T-cell (primary cell): Measurements from ENCODE around the gene KRT26. TPM values are rescaled to one million over a fixed set of nuclear protein-coding genes. Genes with fewer than 3 reads are reported as not detected.
A peak's percentile ranks its signal among the peaks of the same experiment; 100 is the strongest.
"Not testable (repeated sequence)": the region's sequence is repeated elsewhere in the genome, so short reads cannot be mapped to it uniquely, and the experiment has no call there.

Experiments used
- ATAC-seq, 4 experiments: fragments of 200-7000 bp in 3 of 4; fragments of 150-1000 bp in 1 of 4; cut with Tn5 transposase; replicated peaks in 1 of 4; 1 replicate in 3 of 4; 2 replicates in 1 of 4; pipeline ENCODE4 v1.10.0; 2021; ENCODE audit warnings: moderate library complexity in 3 of 4, mild to moderate bottlenecking in 2 of 4, moderate number of reproducible peaks in 1 of 4
- CTCF ChIA-PET, 2 donors: fragments of 300-600 bp; sonication (Branson Sonifier 250); formaldehyde crosslinking; loops; one replicate each; lab custom pipeline; 2022; ENCODE audit warnings: antibody characterized with exemption in 2 of 2; lab: Charles Lee
- POLR2A ChIA-PET, 2 donors: fragments of 300-600 bp; sonication (Branson Sonifier 250); formaldehyde crosslinking; loops; one replicate each; lab custom pipeline; 2022; ENCODE audit warnings: antibody characterized with exemption in 2 of 2; lab: Charles Lee
- DNase-seq, 35 experiments: peaks; one replicate each; pipeline versions ENCODE4 v3.0.0 to v3.0.0-alpha.2; 2013 to 2023
- H3K27ac ChIP-seq: one replicate; pipeline ENCODE4 v1.5.1; 2013; ENCODE audit warnings: low read length
- H3K27me3 ChIP-seq, 2 experiments: replicated peaks in 1 of 2; 1 replicate in 1 of 2; 2 replicates in 1 of 2; pipeline versions ENCODE4 v1.6.1 to v1.7.0; 2013; ENCODE audit warnings: low read length in 1 of 2, mixed read lengths in 1 of 2; ENCODE audit not compliant: control insufficient read depth in 2 of 2, insufficient read depth in 2 of 2; ENCODE audit errors: extremely low read depth in 1 of 2
- H3K36me3 ChIP-seq, 2 donors: 1 replicate in 1 of 2; 2 replicates in 1 of 2; pipeline versions ENCODE4 v1.6.1 to v1.7.0; 2013; ENCODE audit warnings: low read length in 1 of 2; ENCODE audit not compliant: control insufficient read depth in 2 of 2, insufficient read depth in 1 of 2; ENCODE audit errors: extremely low read depth in 1 of 2
- H3K4me1 ChIP-seq, 2 experiments: 1 replicate in 1 of 2; 2 replicates in 1 of 2; pipeline versions ENCODE4 v1.6.1 to v1.7.0; 2013; ENCODE audit warnings: low read length in 2 of 2, mixed read lengths in 1 of 2; ENCODE audit not compliant: insufficient read depth in 2 of 2, control insufficient read depth in 1 of 2; ENCODE audit errors: extremely low read depth in 1 of 2
- H3K4me3 ChIP-seq, 2 donors: 1 replicate in 1 of 2; 2 replicates in 1 of 2; pipeline versions ENCODE4 v1.5.1 to v1.7.0; 2013; ENCODE audit warnings: mild to moderate bottlenecking in 2 of 2, low read length in 1 of 2, moderate library complexity in 1 of 2; ENCODE audit not compliant: control insufficient read depth in 1 of 2; ENCODE audit errors: extremely low read depth in 1 of 2
- H3K9me3 ChIP-seq: 2 replicates; pipeline ENCODE4 v1.7.0; 2013
- H3K27ac Mint-ChIP-seq, 2 donors: one replicate each; pipeline ENCODE4 v1.8.0; 2020 to 2021; ENCODE audit warnings: mild to moderate bottlenecking in 2 of 2, mixed read lengths in 2 of 2
- H3K27me3 Mint-ChIP-seq, 2 donors: one replicate each; pipeline ENCODE4 v1.8.0; 2021 to 2022; ENCODE audit warnings: mixed read lengths in 2 of 2
- H3K36me3 Mint-ChIP-seq: one replicate; pipeline ENCODE4 v1.8.0; 2021; ENCODE audit warnings: mixed read lengths
- H3K4me1 Mint-ChIP-seq, 3 donors: one replicate each; pipeline ENCODE4 v1.8.0; 2020 to 2022; ENCODE audit warnings: mixed read lengths in 3 of 3, mild to moderate bottlenecking in 1 of 3
- H3K4me3 Mint-ChIP-seq, 3 donors: one replicate each; pipeline ENCODE4 v1.8.0; 2020 to 2022; ENCODE audit warnings: mild to moderate bottlenecking in 3 of 3, mixed read lengths in 3 of 3, moderate library complexity in 3 of 3
- H3K9me3 Mint-ChIP-seq, 3 donors: one replicate each; pipeline ENCODE4 v1.8.0; 2020 to 2022; ENCODE audit warnings: mixed read lengths in 3 of 3
- WGBS: methylation state at CpG from one replicate; pipeline ENCODE4 v1.1.5; 2013; ENCODE audit warnings: missing lambda C conversion rate; ENCODE audit not compliant: insufficient coverage; 5-methylcytosine and 5-hydroxymethylcytosine counted together
- total RNA-seq, 35 experiments: library from RNA in 6 of 35; stranded (reverse) in 6 of 35; fragments of 120-200 nt in 1 of 35; gene quantifications; one replicate each; pipeline versions ENCODE4 v1.2.1 to v1.2.4 and lab custom pipeline; 2013 to 2026

Gene KRT26
- total RNA-seq, 5 donors from 2014 or later (not counting 1 experiment from before 2014, with no cell fraction given) = not detected

DNA sequence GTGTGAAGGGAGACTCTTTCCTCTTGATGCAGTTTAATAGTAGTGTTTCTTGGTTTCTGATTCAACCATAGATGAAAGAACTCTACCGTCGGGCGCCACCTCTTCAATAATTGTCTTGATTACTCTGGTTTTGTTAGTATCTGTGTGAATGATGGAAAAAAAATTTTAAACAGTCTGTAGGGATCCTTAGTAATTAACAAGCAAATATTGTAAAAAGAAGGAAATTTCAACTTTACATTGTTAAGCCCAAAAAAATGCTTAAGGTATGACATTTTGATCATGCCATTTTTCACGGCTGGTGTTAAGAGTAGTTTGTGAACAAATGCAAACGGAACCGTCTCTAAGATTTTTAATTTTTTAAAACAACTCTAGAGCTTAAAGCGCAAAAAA is 46.3 kb upstream of the KRT26 start:
- Histone ChIP-seq H3K9me3 (no peaks in the 10 kb centered on the region), H3K27ac (peak overlapping the region; percentile 76), H3K4me1 (peaks cover 6 to 10% of the 10 kb centered on the region in 2 experiments), H3K36me3 (peaks cover 0 to 10% of the 10 kb centered on the region in 2 donors), H3K4me3 (peak overlapping the region; percentile 71 to 76), H3K27me3 (peaks cover 0 to 4% of the 10 kb centered on the region in 2 experiments)
- peak overlapping the region; percentile 95 to 96 for H3K27ac Mint-ChIP-seq
- no CpG with 5 or more reads among the region's 7 CpGs for WGBS
- ATAC-seq (peak in 1 of 4 experiments; percentile 1), DNase-seq (no peak)
- H3K4me3 Mint-ChIP-seq = peak overlapping the region; percentile 92 to 94 (median 94)
- peaks cover 20 to 31% (median 27%) of the 10 kb centered on the region in 3 donors for H3K4me1 Mint-ChIP-seq
- H3K27me3 Mint-ChIP-seq = peaks cover 13 to 19% of the 10 kb centered on the region in 2 donors
- CTCF ChIA-PET = interaction anchor here in 1 of 2 donors (0.7 to 2.2 kb wide), 6 partner anchors 9 to 871 kb away, joined by 3 to 13 read pairs (median 7); partner anchors contain the start of gene EIF1
- POLR2A ChIA-PET = interaction anchor here (0.6 to 1.5 kb wide), 10 partner anchors 172 to 972 kb away, joined by 3 to 11 read pairs (median 4); partner anchors contain the start of genes EIF1 (in 2 of the 2) and TOP2A (in 1 of the 2)
- peaks cover 0 to 6% (median 0%) of the 10 kb centered on the region in 3 donors for H3K9me3 Mint-ChIP-seq
- peaks cover 32% of the 10 kb centered on the region for H3K36me3 Mint-ChIP-seq

DNA sequence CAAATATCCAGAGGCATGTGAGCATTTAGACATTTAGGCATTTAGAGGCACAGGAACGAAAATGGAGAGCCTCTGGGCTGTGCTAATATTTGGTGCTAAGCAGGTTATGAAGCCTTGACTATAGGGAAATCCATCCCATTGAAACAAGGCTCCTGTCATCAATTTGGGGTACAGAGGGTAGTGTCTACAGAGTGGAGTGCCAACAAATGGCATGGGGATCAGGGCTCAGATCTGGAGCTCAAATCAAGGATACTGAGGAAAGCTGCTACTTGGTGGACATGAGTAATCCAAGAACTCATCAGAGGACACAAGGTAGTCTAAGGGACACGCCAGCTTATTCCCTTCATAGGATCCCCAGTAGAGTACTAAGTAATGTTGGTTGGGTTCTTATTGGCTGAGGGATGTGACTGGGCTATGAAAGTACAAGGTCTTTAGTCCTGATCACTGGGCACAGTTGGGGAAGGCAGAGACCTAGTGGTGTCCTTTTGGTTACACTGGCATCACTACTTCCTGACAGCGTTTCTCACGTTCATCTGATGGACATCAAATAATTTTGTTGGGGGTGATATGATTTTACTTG is 45.2 kb upstream of the KRT26 start:
- no peaks in the 10 kb centered on the region for H3K9me3 ChIP-seq
- peak overlapping the region; percentile 49 to 59 (median 56) for H3K4me3 Mint-ChIP-seq
- peaks cover 0 to 7% of the 10 kb centered on the region in 2 donors for H3K36me3 ChIP-seq
- H3K27ac ChIP-seq = no peak overlapping the region
- H3K27me3 ChIP-seq = peaks cover 2 to 5% of the 10 kb centered on the region in 2 experiments
- DNase-seq (no peak), ATAC-seq (no peak)
- 100% methylated on average over 1 of the region's 4 CpGs for WGBS
- ChIA-PET POLR2A (interaction anchor here in 1 of 2 donors (0.5 kb wide), 1 partner anchor 855 kb away, joined by 3 read pairs; no protein-coding TSS in a partner anchor), CTCF (no interaction called here)
- no peak overlapping the region for H3K27ac Mint-ChIP-seq
- peaks cover 22 to 28% of the 10 kb centered on the region in 2 donors for H3K27me3 Mint-ChIP-seq
- H3K4me1 ChIP-seq = peaks cover 6 to 10% of the 10 kb centered on the region in 2 experiments
- H3K4me3 ChIP-seq = no peak overlapping the region
- H3K36me3 Mint-ChIP-seq = peaks cover 28% of the 10 kb centered on the region
- peaks cover 0 to 6% (median 0%) of the 10 kb centered on the region in 3 donors for H3K9me3 Mint-ChIP-seq
- peaks cover 20 to 31% (median 27%) of the 10 kb centered on the region in 3 donors for H3K4me1 Mint-ChIP-seq

DNA sequence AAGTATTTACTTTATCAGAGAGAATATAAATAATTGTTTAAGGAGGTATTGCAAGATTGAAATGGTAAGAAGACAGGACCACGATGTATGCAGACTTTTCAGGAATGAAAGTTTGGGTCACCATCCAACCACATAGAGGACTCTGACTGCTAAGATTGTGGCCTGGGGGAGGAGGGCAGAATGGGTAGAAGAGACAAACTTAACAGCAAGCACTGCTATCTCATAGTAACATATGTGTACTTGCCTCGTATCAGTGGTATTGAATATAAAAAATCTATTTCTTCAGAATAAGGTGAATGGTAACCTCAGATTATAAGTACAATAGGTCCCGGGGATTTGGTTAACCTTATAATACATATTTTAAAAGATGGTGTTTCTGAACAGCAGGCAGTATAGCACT is 44.6 kb upstream of the KRT26 start:
- peaks cover 28 to 34% of the 10 kb centered on the region in 2 donors for H3K27me3 Mint-ChIP-seq
- H3K4me3 Mint-ChIP-seq = peak overlapping the region in 2 of 3 donors; percentile 49 to 59
- H3K27ac Mint-ChIP-seq = no peak overlapping the region
- H3K27me3 ChIP-seq = peaks cover 2 to 4% of the 10 kb centered on the region in 2 experiments
- H3K9me3 Mint-ChIP-seq = peaks cover 0 to 6% (median 0%) of the 10 kb centered on the region in 3 donors
- DNase-seq = no peak
- peaks cover 0 to 6% of the 10 kb centered on the region in 2 donors for H3K36me3 ChIP-seq
- peaks cover 26% of the 10 kb centered on the region for H3K36me3 Mint-ChIP-seq
- no peak overlapping the region for H3K4me3 ChIP-seq
- POLR2A ChIA-PET = interaction anchor here (0.5 to 0.7 kb wide), 2 partner anchors 856 to 874 kb away, joined by 3 to 11 read pairs; no protein-coding TSS in a partner anchor
- H3K4me1 ChIP-seq = peaks cover 6 to 10% of the 10 kb centered on the region in 2 experiments
- peaks cover 20 to 31% (median 27%) of the 10 kb centered on the region in 3 donors for H3K4me1 Mint-ChIP-seq
- WGBS = no CpG with 5 or more reads among the region's 3 CpGs
- no peaks in the 10 kb centered on the region for H3K9me3 ChIP-seq
- no peak for ATAC-seq
- CTCF ChIA-PET = interaction anchor here (0.6 to 0.7 kb wide), 2 partner anchors 191 to 832 kb away, joined by 3 to 4 read pairs; no protein-coding TSS in a partner anchor
- H3K27ac ChIP-seq = no peak overlapping the region

DNA sequence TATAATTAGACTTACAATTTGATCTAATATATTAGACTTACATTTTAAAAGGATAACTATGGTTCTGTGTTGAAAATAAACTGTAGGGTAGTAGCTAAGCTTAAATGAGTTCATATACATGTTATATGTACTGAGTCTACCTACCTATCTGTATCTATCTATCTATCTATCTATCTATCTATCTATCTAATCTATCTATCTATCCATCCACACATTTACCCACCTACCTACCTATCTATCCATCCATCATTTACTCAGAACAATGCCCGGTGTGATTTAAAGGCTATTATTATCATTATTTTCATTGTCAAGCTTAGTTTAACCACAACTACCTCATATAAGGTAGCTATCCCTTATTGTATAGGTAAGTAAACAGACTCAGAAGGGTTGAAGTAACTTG is 43.4 kb upstream of the KRT26 start:
- Histone ChIP-seq H3K27ac (no peak overlapping the region), H3K4me1 (peaks cover 6 to 10% of the 10 kb centered on the region in 2 experiments), H3K27me3 (peaks cover 2 to 4% of the 10 kb centered on the region in 2 experiments), H3K9me3 (no peaks in the 10 kb centered on the region), H3K36me3 (peaks cover 0 to 6% of the 10 kb centered on the region in 2 donors), H3K4me3 (no peak overlapping the region)
- H3K9me3 Mint-ChIP-seq = peaks cover 0 to 5% (median 0%) of the 10 kb centered on the region in 3 donors
- POLR2A ChIA-PET = interaction anchor here in 1 of 2 donors (0.8 kb wide), 1 partner anchor 873 kb away, joined by 6 read pairs; no protein-coding TSS in a partner anchor
- peaks cover 24% of the 10 kb centered on the region for H3K36me3 Mint-ChIP-seq
- ATAC-seq (no peak), DNase-seq (no peak)
- H3K4me1 Mint-ChIP-seq = peaks cover 20 to 29% (median 25%) of the 10 kb centered on the region in 3 donors
- CTCF ChIA-PET = interaction anchor here in 1 of 2 donors (1.2 kb wide), 1 partner anchor 848 kb away, joined by 4 read pairs; no protein-coding TSS in a partner anchor
- no peak overlapping the region for H3K27ac Mint-ChIP-seq
- no peak overlapping the region for H3K4me3 Mint-ChIP-seq
- no CpG with 5 or more reads among the region's 1 CpG for WGBS
- peaks cover 36 to 41% of the 10 kb centered on the region in 2 donors for H3K27me3 Mint-ChIP-seq

DNA sequence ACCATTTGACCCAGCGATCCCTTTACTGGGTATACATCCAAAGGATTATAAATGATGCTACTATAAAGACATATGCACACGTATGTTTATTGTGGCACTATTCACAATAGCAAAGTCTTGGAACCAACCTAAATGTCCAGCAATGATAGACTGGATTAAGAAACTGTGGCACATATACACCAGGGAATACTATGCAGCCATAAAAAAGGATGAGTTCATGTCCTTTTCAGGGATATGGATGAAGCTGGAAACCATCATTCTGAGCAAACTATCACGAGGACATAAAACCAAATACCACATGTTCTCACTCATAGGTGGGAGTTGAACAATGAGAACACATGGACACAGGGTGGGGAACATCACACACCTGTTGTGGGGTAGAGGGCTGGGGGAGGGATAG is 42.7 kb upstream of the KRT26 start:
- H3K4me1 ChIP-seq, H3K27ac ChIP-seq, H3K27me3 ChIP-seq, H3K9me3 Mint-ChIP-seq, POLR2A ChIA-PET, DNase-seq, H3K9me3 ChIP-seq, H3K27ac Mint-ChIP-seq, H3K4me3 Mint-ChIP-seq, ATAC-seq, H3K36me3 ChIP-seq, H3K4me3 ChIP-seq: not testable (repeated sequence)
- WGBS = no CpG with 5 or more reads among the region's 3 CpGs
- CTCF ChIA-PET = interaction anchor here in 1 of 2 donors (1.2 kb wide), 1 partner anchor 848 kb away, joined by 4 read pairs; no protein-coding TSS in a partner anchor
- H3K4me1 Mint-ChIP-seq = peaks cover 14 to 22% (median 18%) of the 10 kb centered on the region in 3 donors
- H3K27me3 Mint-ChIP-seq = peaks cover 44 to 48% of the 10 kb centered on the region in 2 donors
- H3K36me3 Mint-ChIP-seq = peaks cover 20% of the 10 kb centered on the region

DNA sequence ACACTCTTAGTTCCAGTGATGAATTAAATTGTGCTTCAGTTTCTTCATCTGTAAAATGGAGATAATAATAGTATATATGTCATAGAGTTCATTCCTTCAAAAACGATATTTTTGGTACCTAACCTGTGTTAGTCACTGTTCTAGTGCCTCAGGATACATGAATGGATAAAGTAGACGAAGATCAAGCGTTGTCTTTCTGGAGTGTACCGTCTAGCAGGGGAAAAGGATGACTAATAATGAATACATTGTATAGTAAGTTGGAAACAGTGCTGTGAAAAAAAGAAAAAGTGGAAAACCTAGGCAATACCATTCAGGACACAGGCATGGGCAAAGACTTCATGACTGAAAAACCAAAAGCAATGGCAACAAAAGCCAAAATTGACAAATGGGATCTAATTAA is 41.8 kb upstream of the KRT26 start:
- peaks cover 2 to 4% of the 10 kb centered on the region in 2 experiments for H3K27me3 ChIP-seq
- peaks cover 46 to 54% of the 10 kb centered on the region in 2 donors for H3K27me3 Mint-ChIP-seq

More for the DNA sequence above, 41.8 kb upstream of the KRT26 start:
- H3K27ac ChIP-seq = no peak overlapping the region
- H3K9me3 ChIP-seq = no peaks in the 10 kb centered on the region
- H3K4me3 ChIP-seq = no peak overlapping the region
- Mint-ChIP-seq H3K27ac (no peak overlapping the region), H3K4me3 (no peak overlapping the region), H3K36me3 (peaks cover 20% of the 10 kb centered on the region), H3K9me3 (no peaks in the 10 kb centered on the region), H3K4me1 (peaks cover 9 to 14% (median 12%) of the 10 kb centered on the region in 3 donors)
- ChIA-PET POLR2A (no interaction called here), CTCF (no interaction called here)
- H3K4me1 ChIP-seq = peaks cover 0 to 3% of the 10 kb centered on the region in 2 experiments
- no CpG with 5 or more reads among the region's 4 CpGs for WGBS
- ATAC-seq = no peak
- H3K36me3 ChIP-seq = peaks cover 0 to 6% of the 10 kb centered on the region in 2 donors
- DNase-seq = no peak
